Transverse colon (tissue), 4 donors: Measurements from ENCODE around the gene DGKD. TPM values are rescaled to one million over a fixed set of nuclear protein-coding genes. Genes with fewer than 3 reads are reported as not detected.

Source experiments
- DNase-seq: peaks from one replicate; pipeline ENCODE4 v3.0.0-alpha.2; 2019
- H3K27ac ChIP-seq, 4 donors: fragments of 200-600 bp; sonication (generic); 2 replicates each; pipeline ENCODE4 v1.5.1; 2016 to 2018; ENCODE audit warnings: inconsistent platforms in 4 of 4
- H3K27me3 ChIP-seq: fragments of 200-600 bp; sonication (generic); 2 replicates; pipeline ENCODE4 v1.5.1; 2017; ENCODE audit warnings: inconsistent platforms
- H3K36me3 ChIP-seq, 4 donors: fragments of 200-600 bp; sonication (generic); 2 replicates each; pipeline ENCODE4 v1.5.1; 2017 to 2019; ENCODE audit warnings: inconsistent platforms in 4 of 4
- H3K4me1 ChIP-seq, 4 donors: fragments of 200-600 bp; sonication (generic); 2 replicates each; pipeline ENCODE4 v1.5.1; 2017 to 2020; ENCODE audit warnings: inconsistent platforms in 4 of 4
- H3K4me3 ChIP-seq, 4 donors: fragments of 200-600 bp; sonication (generic); 1 replicate in 1 of 4; 2 replicates in 3 of 4; pipeline versions ENCODE4 v1.5.1 to v1.6.1; 2017 to 2019; ENCODE audit warnings: inconsistent platforms in 4 of 4
- H3K9me3 ChIP-seq, 2 donors: fragments of 200-600 bp; sonication (generic); 2 replicates each; pipeline ENCODE4 v1.5.1; 2017 to 2019; ENCODE audit warnings: inconsistent platforms in 2 of 2
- CTCF ChIP-seq, 5 experiments: fragments of 200-600 bp in 3 of 5; fragments of 450-650 bp in 2 of 5; sonication (generic) in 3 of 5; IDR thresholded peaks; 1 replicate in 2 of 5; 2 replicates in 3 of 5; pipeline ENCODE4 v1.5.1; 2016 to 2017; ENCODE audit warnings: antibody characterized with exemption in 5 of 5, inconsistent platforms in 3 of 5, mild to moderate bottlenecking in 2 of 5, moderate library complexity in 1 of 5
- EP300 ChIP-seq: sonication (generic); formaldehyde crosslinking; IDR thresholded peaks from one replicate; pipeline ENCODE4 v1.6.1; 2017; ENCODE audit warnings: antibody characterized with exemption, low read depth
- POLR2A ChIP-seq: fragments of 450-650 bp; IDR thresholded peaks from one replicate; pipeline ENCODE4 v1.6.1; 2016; ENCODE audit warnings: antibody characterized with exemption, mild to moderate bottlenecking, moderate library complexity
- POLR2AphosphoS5 ChIP-seq, 3 donors: sonication (generic); formaldehyde crosslinking; IDR thresholded peaks; one replicate each; pipeline ENCODE4 v1.6.1; 2016; ENCODE audit warnings: antibody characterized with exemption in 3 of 3
- WGBS, 2 donors: methylation state at CpG; one replicate each; pipeline ENCODE4 v1.1.5; 2018; ENCODE audit warnings: low coverage in 1 of 2; 5-methylcytosine and 5-hydroxymethylcytosine counted together
- in situ Hi-C, 4 donors: fragments of 200-750 bp; cut with MboI; loops; one replicate each; pipeline versions ENCODE4 v1.15.0 to v1.15.1; 2017; ENCODE audit warnings: low sequenced_read_pairs in 3 of 4, low pct_ligation_motif_present in 1 of 4, low pct_unique_long_range_greater_than_20kb in 1 of 4
- intact Hi-C: fragments of 100-400 bp; cut with DNase I; formaldehyde crosslinking; loops from one replicate; pipeline ENCODE4 v1.15.1; 2023; ENCODE audit warnings: low total_unique reads
- total RNA-seq, 4 donors: library from RNA; depleted of rRNA; stranded (reverse); fragments of >200 nt; gene quantifications; one replicate each; pipeline ENCODE4 v1.1.0, GENCODE V29; 2016

The DGKD gene
- total RNA-seq, 4 donors from 2014 or later = 55.7 to 166 (median 91.5) TPM

GRCh38 chr2:233367586-233367985 is 13.3 kb downstream of the DGKD start:
- Histone ChIP-seq H3K27me3 (no peaks in the 10 kb centered on the region), H3K9me3 (no peaks in the 10 kb centered on the region), H3K4me1 (peaks cover 0 to 9% (median 0%) of the 10 kb centered on the region in 4 donors), H3K36me3 (peaks cover 0 to 5% (median 0%) of the 10 kb centered on the region in 4 donors), H3K27ac (no peak overlapping the region), H3K4me3 (no peak overlapping the region)
- WGBS, 2 donors = 90 to 100% methylated on average over 2 to 3 of the region's 3 CpGs
- no peak for TF ChIP-seq POLR2AphosphoS5 (IDR thresholded peaks at IDR 0.05)
- TF ChIP-seq EP300 = no peak
- no peak for TF ChIP-seq CTCF (IDR thresholded peaks at IDR 0.05)
- TF ChIP-seq POLR2A = no peak
- no peak for DNase-seq
- in situ Hi-C loops (no loop called here), intact Hi-C loops (no loop called here)

DNA sequence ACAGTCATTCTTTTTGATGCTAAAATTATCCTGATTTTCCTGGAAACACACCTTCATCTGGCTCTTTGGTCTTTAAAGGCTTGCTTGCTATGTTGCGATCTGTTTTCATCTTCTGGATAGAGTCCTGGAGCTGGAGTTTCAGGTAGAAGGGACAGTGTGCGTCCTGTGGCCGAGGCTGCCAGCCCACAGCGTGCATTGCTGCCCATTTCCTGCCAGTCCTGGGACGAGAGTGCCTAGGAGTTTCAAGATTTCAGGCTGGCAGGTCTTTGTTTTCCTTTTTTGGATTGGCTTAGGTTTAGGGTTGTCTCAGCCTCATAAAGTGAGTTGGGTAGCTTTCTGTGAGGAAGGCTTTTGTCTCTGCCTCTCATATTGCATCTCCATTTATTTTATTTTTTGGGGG is 14.5 kb downstream of the DGKD start:
- Histone ChIP-seq H3K27ac (no peak overlapping the region), H3K4me1 (peaks cover 0 to 9% (median 0%) of the 10 kb centered on the region in 4 donors), H3K36me3 (peaks cover 0 to 2% (median 0%) of the 10 kb centered on the region in 4 donors), H3K9me3 (no peaks in the 10 kb centered on the region), H3K27me3 (no peaks in the 10 kb centered on the region), H3K4me3 (no peak overlapping the region)
- DNase-seq = no peak
- intact Hi-C loops (no loop called here), in situ Hi-C loops (no loop called here)
- TF ChIP-seq EP300 (no peak), POLR2A (no peak), CTCF (IDR thresholded peaks at IDR 0.05) (no peak), POLR2AphosphoS5 (IDR thresholded peaks at IDR 0.05) (no peak)
- WGBS, 2 donors = 85 to 87% methylated on average over 5 of the region's 5 CpGs

DNA sequence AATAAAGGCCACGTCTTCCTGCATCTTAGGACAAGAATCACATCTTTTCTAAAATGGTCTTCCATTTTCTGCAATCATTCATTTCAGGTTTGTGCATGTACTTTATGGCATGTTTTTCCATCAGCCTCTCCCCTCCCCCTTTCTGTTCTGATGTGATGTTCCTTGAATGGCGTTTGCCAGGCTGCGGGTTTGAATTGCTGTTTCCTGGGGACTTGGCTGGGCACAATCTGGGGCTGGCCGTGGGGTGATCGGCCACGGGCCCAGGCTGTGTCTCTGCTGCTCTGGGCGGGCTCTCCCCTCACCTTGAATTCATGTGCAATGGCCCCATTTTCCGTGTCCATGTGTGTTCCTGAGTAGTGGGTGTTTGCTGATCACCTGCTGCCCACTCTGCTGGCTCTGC is 15.2 kb downstream of the DGKD start:
- H3K4me3 ChIP-seq = no peak overlapping the region
- WGBS, 2 donors = 88 to 100% methylated on average over 3 to 8 of the region's 8 CpGs
- peaks cover 0 to 9% (median 0%) of the 10 kb centered on the region in 4 donors for H3K4me1 ChIP-seq
- intact Hi-C loops = no loop called here
- H3K27ac ChIP-seq = no peak overlapping the region
- no peak for DNase-seq
- H3K27me3 ChIP-seq = no peaks in the 10 kb centered on the region
- no peaks in the 10 kb centered on the region for H3K9me3 ChIP-seq
- TF ChIP-seq EP300 (no peak), CTCF (IDR thresholded peaks at IDR 0.05) (no peak), POLR2A (no peak), POLR2AphosphoS5 (IDR thresholded peaks at IDR 0.05) (no peak)
- in situ Hi-C loops = no loop called here
- no peaks in the 10 kb centered on the region for H3K36me3 ChIP-seq

DNA sequence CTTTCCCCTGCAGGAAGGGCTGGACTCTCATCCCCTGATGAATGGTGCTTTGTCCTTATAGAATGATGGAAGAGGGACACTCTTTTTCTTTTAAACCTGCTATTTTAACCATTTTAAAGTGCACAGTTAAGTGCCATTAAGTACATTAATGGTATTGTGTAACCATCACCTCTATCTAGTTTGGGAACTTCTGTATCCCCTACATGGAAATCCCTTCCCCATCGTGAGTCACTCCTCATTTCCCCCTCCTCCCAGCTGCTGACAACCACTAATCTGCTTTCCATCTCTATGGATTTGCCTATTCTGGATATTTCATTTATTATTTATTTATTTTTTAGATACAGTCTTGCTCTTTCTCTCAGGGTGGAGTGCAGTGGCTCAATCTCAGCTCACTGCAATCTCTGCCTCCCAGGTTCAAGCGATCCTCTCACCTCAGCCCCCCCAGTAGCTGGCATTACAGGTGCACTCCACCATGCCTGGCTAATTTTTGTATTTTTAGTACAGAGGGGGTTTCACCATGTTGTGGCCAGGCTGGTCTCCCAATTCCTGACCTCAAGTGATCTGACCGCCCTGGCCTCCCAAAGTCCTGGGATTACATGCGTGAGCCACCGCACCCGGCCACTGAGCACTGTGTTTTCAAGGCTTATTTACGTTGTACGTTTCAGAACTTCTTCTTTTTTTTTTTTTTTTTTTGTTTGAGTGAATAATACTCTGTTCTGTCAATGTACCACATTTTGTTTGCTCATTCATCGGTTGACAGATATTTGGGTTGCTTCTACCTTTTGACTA is 15.8 kb downstream of the DGKD start:
- TF ChIP-seq POLR2A = no peak
- no peak for TF ChIP-seq CTCF (IDR thresholded peaks at IDR 0.05)
- TF ChIP-seq POLR2AphosphoS5 (IDR thresholded peaks at IDR 0.05) = no peak
- no peak for TF ChIP-seq EP300
- in situ Hi-C loops (no loop called here), intact Hi-C loops (no loop called here)
- DNase-seq = no peak
- H3K27ac ChIP-seq = no peak overlapping the region
- H3K4me3 ChIP-seq = no peak overlapping the region
- no peaks in the 10 kb centered on the region for H3K9me3 ChIP-seq
- no peaks in the 10 kb centered on the region for H3K27me3 ChIP-seq
- H3K36me3 ChIP-seq = no peaks in the 10 kb centered on the region
- 84 to 91% methylated on average over 7 to 9 of the region's 9 CpGs for WGBS, 2 donors
- H3K4me1 ChIP-seq = peaks cover 0 to 16% (median under 1%) of the 10 kb centered on the region in 4 donors
